Heart right ventricle (tissue), 16 donors: ENCODE results near the gene VPS9D1. TPM values are rescaled to one million over a fixed set of nuclear protein-coding genes. Genes with fewer than 3 reads are reported as not detected.
"Not testable (repeated sequence)": the region's sequence is repeated elsewhere in the genome, so short reads cannot be mapped to it uniquely, and the experiment has no call there.

Experiments
- ATAC-seq, 8 donors: fragments of 200-7000 bp; cut with Tn5 transposase; one replicate each; pipeline ENCODE4 v1.9.1; 2020; ENCODE audit warnings: mild to moderate bottlenecking in 8 of 8, moderate library complexity in 8 of 8, moderate number of reproducible peaks in 1 of 8
- DNase-seq, 2 donors: peaks; one replicate each; pipeline ENCODE4 v3.0.0-alpha.2; 2020
- H3K27ac ChIP-seq, 10 donors: fragments of 200-600 bp; sonication (generic) in 2 of 10; one replicate each; pipeline versions ENCODE4 v1.5.0 to v1.8.0; 2020 to 2022; ENCODE audit warnings: mild to moderate bottlenecking in 3 of 10
- H3K27me3 ChIP-seq, 7 donors: fragments of 200-600 bp; one replicate each; pipeline ENCODE4 v1.8.0; 2021 to 2022; ENCODE audit warnings: mild to moderate bottlenecking in 2 of 7
- H3K36me3 ChIP-seq, 9 donors: fragments of 200-600 bp; sonication (generic) in 1 of 9; one replicate each; pipeline versions ENCODE4 v1.5.0 to v1.8.0; 2020 to 2022; ENCODE audit warnings: mild to moderate bottlenecking in 2 of 9
- H3K4me1 ChIP-seq, 9 donors: fragments of 200-600 bp; sonication (generic) in 1 of 9; one replicate each; pipeline versions ENCODE4 v1.5.0 to v1.8.0; 2020 to 2022; ENCODE audit warnings: mild to moderate bottlenecking in 4 of 9
- H3K4me3 ChIP-seq, 10 donors: fragments of 200-600 bp; sonication (generic) in 2 of 10; one replicate each; pipeline versions ENCODE4 v1.5.0 to v1.8.0; 2020 to 2022; ENCODE audit warnings: mild to moderate bottlenecking in 7 of 10, moderate library complexity in 2 of 10
- H3K9me3 ChIP-seq, 11 donors: fragments of 200-600 bp in 10 of 11; sonication (generic) in 2 of 11; one replicate each; pipeline versions ENCODE4 v1.5.0 to v1.8.0; 2013 to 2022; ENCODE audit warnings: mild to moderate bottlenecking in 2 of 11, control low read depth in 1 of 11, moderate library complexity in 1 of 11
- WGBS, 2 donors: extraction: QIAGEN DNeasy Blood & Tissue Kit; methylation state at CpG; one replicate each; pipeline ENCODE4 v1.1.7; 2013; ENCODE audit warnings: inconsistent platforms in 1 of 2; 5-methylcytosine and 5-hydroxymethylcytosine counted together
- intact Hi-C, 10 donors: fragments of 100-400 bp; cut with DNase I; formaldehyde crosslinking; loops; one replicate each; pipeline versions ENCODE4 v1.11.1 to v1.14.2; 2022
- polyA plus RNA-seq, 2 donors: library from polyadenylated mRNA; stranded (reverse); fragments of 200-250 nt; gene quantifications; one replicate each; pipeline ENCODE4 v1.2.3, GENCODE V29; 2013
- total RNA-seq, 10 donors: library from RNA; stranded (reverse); fragmentation: NEBNext Ultra II Directional in 3 of 10; extraction: Animal tissue kit (Norgen Biotek cat#: 25700) in 3 of 10; gene quantifications; one replicate each; pipeline versions ENCODE4 v1.2.1 to v1.2.4, GENCODE V29; 2021 to 2023
- TF ChIP-seq, protein P1 (sequence below), 9 donors: fragments of 200-600 bp; sonication (generic) in 2 of 9; IDR thresholded peaks; one replicate each; pipeline versions ENCODE4 v1.5.0 to v1.8.0; 2021 to 2022; ENCODE audit warnings: antibody characterized with exemption in 9 of 9, mild to moderate bottlenecking in 5 of 9, moderate library complexity in 1 of 9
- donor health status: Arrhythmogenic right ventricular cardiomyopathy.
- donor health status: ischemic (EF 13 %, LVEDD 7.1; RV severe dilation, severe dysfunction).
- donor health status: healthy with polysubstance abuse.
- donor health status: DM: no; HTN: yes; CAD: no.
- donor health status: DM: no; HTN: no; CAD: no.
- donor health status: ischemic (EF 25% LVEDD 6.9; RV normal size, moderate dysfunction).
- donor health status: ischemic (EF 25% LVEDD 5.7; RV mildly dilated, moderate dysfunction).
- donor health status: healthy.
- donor health status: DM: yes; HTN: yes; CAD: no.
- donor health status: Ischemic cardiomyopathy.
- donor health status: ischemic (EF 35%, LVEDD 5.7; RV mildly dilated, moderate dysfunction).
- donor health status: nonischemic (EF 11% LVEDD 7.7; RV severe dilation, severe dysfunction).
- donor health status: DM: yes; HTN: yes; CAD: no.
- donor health status: PGD.
- donor health status: ischemic (EF 29% LVEDD 5.4; RV normal size, mild dysfunction).
- donor health status: nonischemic (EF 23%, LVEDD 6.1; RV moderate dilation, normal function).

Gene VPS9D1
- total and polyA plus RNA-seq, 12 donors = 7.0 to 41.0 (median 11.8) TPM

DNA sequence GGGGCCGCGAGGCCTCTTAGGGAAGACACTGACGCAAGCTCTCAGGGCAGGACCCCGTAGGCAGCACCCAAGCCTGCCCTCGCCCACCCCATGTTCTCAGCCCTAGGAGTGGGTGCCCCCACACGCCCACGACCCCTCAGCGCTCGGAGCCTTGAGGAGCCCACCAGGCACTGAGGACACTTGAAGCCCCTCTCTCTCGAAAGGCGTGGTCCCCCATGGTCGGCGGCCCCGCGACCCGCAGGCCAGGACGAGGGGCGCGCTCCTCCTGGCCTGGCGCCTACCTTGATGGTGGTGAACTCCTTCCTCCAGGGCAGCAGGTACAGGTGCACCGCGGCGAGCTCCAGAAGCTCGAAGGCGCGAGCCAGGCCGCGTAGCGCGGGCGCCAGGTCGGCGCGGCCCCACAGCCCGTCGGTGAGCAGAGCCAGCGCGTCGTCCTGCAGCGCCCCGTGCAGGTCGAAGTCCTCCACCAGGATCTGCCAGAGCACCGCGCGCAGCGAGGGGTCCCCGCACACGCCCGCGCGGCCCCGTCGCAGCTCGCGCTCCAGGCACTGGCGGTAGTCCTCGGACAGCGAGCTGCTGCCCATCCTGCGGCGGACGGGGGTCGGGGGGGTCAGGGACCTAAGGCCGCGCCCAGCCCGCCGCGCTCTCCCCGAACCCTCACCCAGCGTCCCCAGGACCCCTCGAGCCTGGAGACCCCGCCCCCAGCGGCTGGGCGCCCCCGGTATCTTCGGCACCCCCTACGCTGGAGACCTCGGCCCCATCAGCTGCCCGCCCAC lies 19.9 kb downstream of the VPS9D1 start:
- H3K4me1 ChIP-seq = peaks cover 10 to 38% (median 26%) of the 10 kb centered on the region in 9 donors
- ATAC-seq (peak in 7 of 8 donors; percentile 5 to 26 (median 14)), DNase-seq (no peak)
- TF ChIP-seq, protein P1, sequence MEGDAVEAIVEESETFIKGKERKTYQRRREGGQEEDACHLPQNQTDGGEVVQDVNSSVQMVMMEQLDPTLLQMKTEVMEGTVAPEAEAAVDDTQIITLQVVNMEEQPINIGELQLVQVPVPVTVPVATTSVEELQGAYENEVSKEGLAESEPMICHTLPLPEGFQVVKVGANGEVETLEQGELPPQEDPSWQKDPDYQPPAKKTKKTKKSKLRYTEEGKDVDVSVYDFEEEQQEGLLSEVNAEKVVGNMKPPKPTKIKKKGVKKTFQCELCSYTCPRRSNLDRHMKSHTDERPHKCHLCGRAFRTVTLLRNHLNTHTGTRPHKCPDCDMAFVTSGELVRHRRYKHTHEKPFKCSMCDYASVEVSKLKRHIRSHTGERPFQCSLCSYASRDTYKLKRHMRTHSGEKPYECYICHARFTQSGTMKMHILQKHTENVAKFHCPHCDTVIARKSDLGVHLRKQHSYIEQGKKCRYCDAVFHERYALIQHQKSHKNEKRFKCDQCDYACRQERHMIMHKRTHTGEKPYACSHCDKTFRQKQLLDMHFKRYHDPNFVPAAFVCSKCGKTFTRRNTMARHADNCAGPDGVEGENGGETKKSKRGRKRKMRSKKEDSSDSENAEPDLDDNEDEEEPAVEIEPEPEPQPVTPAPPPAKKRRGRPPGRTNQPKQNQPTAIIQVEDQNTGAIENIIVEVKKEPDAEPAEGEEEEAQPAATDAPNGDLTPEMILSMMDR (IDR thresholded peaks at IDR 0.05) = peak in 2 of 9 donors; percentile 7 to 29
- H3K4me3 ChIP-seq = peak overlapping the region; percentile 59 to 78 (median 74)
- peak overlapping the region in 9 of 10 donors; percentile 62 to 85 (median 76) for H3K27ac ChIP-seq
- 2 to 3% methylated on average over 61 to 78 of the region's 78 CpGs for WGBS, 2 donors
- intact Hi-C loops = loop anchor here in 8 of 10 donors (1.0 to 10.0 kb wide), 9 partner anchors 19 to 171 kb away; partner anchors contain the start of genes VPS9D1 (in 3 of the 8), ZNF276 (in 2 of the 8) and TCF25 (in 1 of the 8)
- peaks cover 0 to 25% (median 0%) of the 10 kb centered on the region in 9 donors for H3K36me3 ChIP-seq
- H3K9me3 ChIP-seq = no peaks in the 10 kb centered on the region
- no peaks in the 10 kb centered on the region for H3K27me3 ChIP-seq

DNA sequence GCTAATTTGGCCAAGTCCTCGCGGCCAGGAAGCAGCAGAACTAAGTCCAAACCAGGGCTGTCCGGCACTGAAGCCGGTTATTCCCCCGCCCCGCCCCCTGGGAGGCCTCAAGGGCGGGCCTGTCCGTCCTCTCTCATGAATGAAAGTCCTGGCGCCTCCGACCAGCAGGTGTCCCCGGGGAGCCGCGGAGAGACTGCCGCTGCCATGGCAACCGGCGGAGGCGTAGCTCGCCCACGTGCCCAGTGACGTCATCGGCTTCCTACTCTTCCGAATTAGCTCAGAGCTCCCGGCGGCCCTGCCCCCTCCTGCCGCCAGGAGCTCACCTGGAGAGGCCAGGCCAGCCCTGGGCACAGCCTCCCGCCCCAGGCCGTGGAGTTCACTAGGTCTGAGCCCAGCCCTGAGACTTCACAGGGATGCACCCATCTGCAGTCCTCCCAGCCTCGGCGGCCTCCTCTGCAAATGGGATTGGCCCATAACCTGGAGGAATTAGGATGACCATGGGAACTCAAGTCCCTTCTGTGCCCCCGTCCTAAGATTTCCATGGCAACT lies 20.5 kb downstream of the VPS9D1 start:
- H3K4me1 ChIP-seq = peaks cover 10 to 34% (median 26%) of the 10 kb centered on the region in 9 donors
- peak overlapping the region; percentile 1 to 85 (median 75) for H3K27ac ChIP-seq
- TF ChIP-seq, protein P1 (IDR thresholded peaks at IDR 0.05) = peak; percentile 42 to 81 (median 69)
- no peaks in the 10 kb centered on the region for H3K27me3 ChIP-seq
- peaks cover 0 to 31% (median 0%) of the 10 kb centered on the region in 9 donors for H3K36me3 ChIP-seq
- H3K9me3 ChIP-seq = no peaks in the 10 kb centered on the region
- intact Hi-C loops = loop anchor here in 7 of 10 donors (1.0 to 10.0 kb wide), 8 partner anchors 20 to 172 kb away; partner anchors contain the start of genes VPS9D1 (in 3 of the 7), ZNF276 (in 2 of the 7) and TCF25 (in 1 of the 7)
- ATAC-seq (peak; percentile 73 to 92 (median 82)), DNase-seq (peak; percentile 98 to 99)
- peak overlapping the region; percentile 59 to 78 (median 74) for H3K4me3 ChIP-seq
- 1% methylated on average over 30 of the region's 30 CpGs for WGBS, 2 donors

DNA sequence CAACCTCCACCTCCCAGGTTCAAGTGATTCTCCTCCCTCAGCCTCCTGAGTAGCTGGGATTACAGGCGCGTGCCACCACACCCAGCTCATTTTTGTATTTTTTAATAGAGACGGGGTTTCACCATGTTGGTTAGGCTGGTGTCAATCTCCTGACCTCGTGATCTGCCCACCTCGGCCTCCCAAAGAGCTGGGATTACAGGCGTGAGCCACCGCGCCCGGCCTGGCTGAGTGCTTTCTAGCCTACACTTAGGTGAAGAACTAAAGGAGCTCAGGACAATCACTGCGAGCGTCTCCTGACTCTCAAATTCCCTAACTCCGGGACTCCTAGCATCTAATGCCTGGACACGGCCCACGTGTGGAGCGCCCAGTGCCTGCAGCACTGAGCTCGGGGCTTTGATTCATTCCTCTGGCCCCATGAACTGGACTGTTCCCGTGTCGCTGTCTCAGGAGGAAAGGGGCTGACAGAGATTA lies 21.0 kb downstream of the VPS9D1 start:
- H3K9me3 ChIP-seq, DNase-seq, ATAC-seq, H3K27me3 ChIP-seq: not testable (repeated sequence)
- peaks cover 10 to 34% (median 26%) of the 10 kb centered on the region in 9 donors for H3K4me1 ChIP-seq
- H3K36me3 ChIP-seq = peaks cover 0 to 35% (median 0%) of the 10 kb centered on the region in 9 donors
- WGBS, 2 donors = 56 to 57% methylated on average over 18 of the region's 18 CpGs
- intact Hi-C loops = loop anchor here in 7 of 10 donors (1.0 to 10.0 kb wide), 8 partner anchors 21 to 173 kb away; partner anchors contain the start of genes VPS9D1 (in 3 of the 7), ZNF276 (in 2 of the 7) and TCF25 (in 1 of the 7)
- H3K27ac ChIP-seq = peak overlapping the region in 9 of 10 donors; percentile 1 to 85 (median 76)
- peak overlapping the region in 8 of 10 donors; percentile 59 to 77 (median 70) for H3K4me3 ChIP-seq

DNA sequence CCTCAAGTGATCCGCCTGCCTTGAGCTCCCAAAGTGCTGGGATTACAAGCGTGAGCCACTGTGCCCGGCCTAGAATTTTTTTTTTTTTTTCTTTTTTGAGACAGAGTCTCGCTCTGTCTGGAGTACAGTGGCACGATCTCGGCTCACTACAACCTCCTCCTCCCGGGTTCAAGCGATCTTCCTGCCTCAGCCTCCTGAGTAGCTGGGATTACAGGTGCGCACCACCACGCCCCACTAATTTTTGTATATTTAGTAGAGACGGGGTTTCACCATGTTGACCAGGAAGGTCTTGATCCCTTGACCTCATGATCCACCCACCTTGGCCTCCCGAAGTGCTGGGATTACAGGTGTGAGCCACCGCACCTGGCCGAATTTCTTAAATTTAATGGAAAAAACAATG lies 22.0 kb downstream of the VPS9D1 start:
- 98% methylated on average over 14 of the region's 14 CpGs for WGBS, 2 donors
- H3K4me1 ChIP-seq = peaks cover 10 to 34% (median 26%) of the 10 kb centered on the region in 9 donors
- H3K27me3 ChIP-seq, H3K27ac ChIP-seq, H3K4me3 ChIP-seq, intact Hi-C loops, DNase-seq, H3K9me3 ChIP-seq, ATAC-seq: not testable (repeated sequence)
- H3K36me3 ChIP-seq = peaks cover 0 to 44% (median 0%) of the 10 kb centered on the region in 9 donors
